ENCODE measurements around the gene SC5D. TPM values are rescaled to one million over a fixed set of nuclear protein-coding genes. Genes with fewer than 3 reads are reported as not detected.

Gene SC5D
- total RNA-seq, 4 donors from 2014 or later, result 7.7 to 56.0 (median 23.1) TPM

GRCh38 chr11:121336279-121336937 is 43.8 kb downstream of the SC5D start:
- no peak for TF ChIP-seq POLR2A (IDR thresholded peaks at IDR 0.05)
- intact Hi-C loops (cut with DNase I; ENCODE audit: low total_unique reads), result no loop called here
- DNase-seq, result no peak
- Histone ChIP-seq H3K4me3 (no peak overlapping the region), H3K27me3 (no peaks in the 10 kb centered on the region), H3K4me1 (no peaks in the 10 kb centered on the region), H3K36me3 (no peaks in the 10 kb centered on the region), H3K27ac (no peak overlapping the region), H3K9me3 (no peaks in the 10 kb centered on the region)

- no peak overlapping the region for H3K27ac ChIP-seq
- TF ChIP-seq, protein P1, sequence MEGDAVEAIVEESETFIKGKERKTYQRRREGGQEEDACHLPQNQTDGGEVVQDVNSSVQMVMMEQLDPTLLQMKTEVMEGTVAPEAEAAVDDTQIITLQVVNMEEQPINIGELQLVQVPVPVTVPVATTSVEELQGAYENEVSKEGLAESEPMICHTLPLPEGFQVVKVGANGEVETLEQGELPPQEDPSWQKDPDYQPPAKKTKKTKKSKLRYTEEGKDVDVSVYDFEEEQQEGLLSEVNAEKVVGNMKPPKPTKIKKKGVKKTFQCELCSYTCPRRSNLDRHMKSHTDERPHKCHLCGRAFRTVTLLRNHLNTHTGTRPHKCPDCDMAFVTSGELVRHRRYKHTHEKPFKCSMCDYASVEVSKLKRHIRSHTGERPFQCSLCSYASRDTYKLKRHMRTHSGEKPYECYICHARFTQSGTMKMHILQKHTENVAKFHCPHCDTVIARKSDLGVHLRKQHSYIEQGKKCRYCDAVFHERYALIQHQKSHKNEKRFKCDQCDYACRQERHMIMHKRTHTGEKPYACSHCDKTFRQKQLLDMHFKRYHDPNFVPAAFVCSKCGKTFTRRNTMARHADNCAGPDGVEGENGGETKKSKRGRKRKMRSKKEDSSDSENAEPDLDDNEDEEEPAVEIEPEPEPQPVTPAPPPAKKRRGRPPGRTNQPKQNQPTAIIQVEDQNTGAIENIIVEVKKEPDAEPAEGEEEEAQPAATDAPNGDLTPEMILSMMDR (IDR thresholded peaks at IDR 0.05), result no peak
- TF ChIP-seq POLR2A (IDR thresholded peaks at IDR 0.05), result no peak
- DNase-seq, result no peak
Observed at GRCh38 chr11:121337078-121337477, 44.5 kb downstream of the SC5D start.

GRCh38 chr11:121337740-121338272 is 45.2 kb downstream of the SC5D start:
- no peaks in the 10 kb centered on the region for H3K4me1 ChIP-seq
- no peaks in the 10 kb centered on the region for H3K36me3 ChIP-seq
- TF ChIP-seq, protein P1 (IDR thresholded peaks at IDR 0.05), result no peak
- TF ChIP-seq POLR2A (IDR thresholded peaks at IDR 0.05), result no peak
- no peak overlapping the region for H3K27ac ChIP-seq
- H3K4me3 ChIP-seq, result no peak overlapping the region
- no peaks in the 10 kb centered on the region for H3K9me3 ChIP-seq
- intact Hi-C loops (cut with DNase I; ENCODE audit: low total_unique reads), result no loop called here
- no peaks in the 10 kb centered on the region for H3K27me3 ChIP-seq
- no peak for DNase-seq

More at GRCh38 chr11:121337078-121337477, 44.5 kb downstream of the SC5D start:
- H3K36me3 ChIP-seq, result no peaks in the 10 kb centered on the region
- no peaks in the 10 kb centered on the region for H3K4me1 ChIP-seq
- H3K27me3 ChIP-seq, result no peaks in the 10 kb centered on the region
- H3K9me3 ChIP-seq, result no peaks in the 10 kb centered on the region
- H3K4me3 ChIP-seq, result no peak overlapping the region
- intact Hi-C loops (cut with DNase I; ENCODE audit: low total_unique reads), result no loop called here

DNA sequence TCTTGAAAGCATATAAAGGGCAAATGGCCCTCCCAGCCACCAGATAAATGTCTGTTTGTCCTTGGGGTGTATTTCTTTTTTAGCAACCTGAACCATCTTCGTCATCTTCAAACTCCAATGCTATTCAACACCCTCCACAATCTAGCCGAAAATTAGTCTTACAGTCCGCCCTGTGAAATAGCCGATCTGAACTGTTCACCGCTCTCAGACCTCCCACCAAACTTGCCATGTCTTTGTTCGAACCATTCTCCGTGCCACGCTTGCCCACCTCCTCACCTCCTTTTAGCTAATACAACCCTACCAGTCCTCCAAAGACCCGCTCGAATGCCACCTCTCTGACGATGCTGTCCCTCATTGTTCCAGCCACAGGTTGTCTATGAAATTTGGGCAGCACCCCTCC is 46.0 kb downstream of the SC5D start:
- no peak for TF ChIP-seq POLR2A (IDR thresholded peaks at IDR 0.05)
- TF ChIP-seq, protein P1 (IDR thresholded peaks at IDR 0.05), result no peak
- intact Hi-C loops (cut with DNase I; ENCODE audit: low total_unique reads), result no loop called here
- DNase-seq, result no peak
- Histone ChIP-seq H3K36me3 (no peaks in the 10 kb centered on the region), H3K27ac (no peak overlapping the region), H3K4me1 (no peaks in the 10 kb centered on the region), H3K9me3 (no peaks in the 10 kb centered on the region), H3K27me3 (no peaks in the 10 kb centered on the region), H3K4me3 (no peak overlapping the region)

DNA sequence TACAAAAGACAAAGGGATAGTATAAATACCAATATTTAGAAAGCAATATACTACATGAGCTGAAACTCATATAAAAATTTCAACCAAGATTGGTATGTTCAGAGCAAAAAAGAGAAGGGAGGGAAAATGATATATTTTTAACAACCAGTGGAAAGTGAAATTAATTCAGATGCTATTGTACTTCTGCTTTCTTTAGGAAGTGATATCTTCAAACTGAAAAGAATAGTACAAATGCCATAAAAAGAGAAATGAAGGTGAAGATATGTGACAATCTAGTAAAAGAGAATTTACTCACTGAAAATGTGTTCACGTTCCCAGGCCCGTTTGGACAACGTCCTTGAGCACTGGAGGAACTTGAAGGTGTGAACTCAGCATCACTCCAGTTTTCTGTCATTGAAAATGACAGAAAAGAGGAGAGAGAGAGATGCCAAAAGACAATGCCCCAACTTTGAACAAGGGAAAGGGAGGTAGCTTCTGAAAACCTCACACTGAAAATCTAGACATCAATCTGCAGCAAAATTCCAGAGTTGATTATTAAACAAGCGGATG is 47.5 kb downstream of the SC5D start:
- Histone ChIP-seq H3K4me1 (no peaks in the 10 kb centered on the region), H3K4me3 (no peak overlapping the region), H3K9me3 (no peaks in the 10 kb centered on the region), H3K27ac (no peak overlapping the region), H3K27me3 (no peaks in the 10 kb centered on the region), H3K36me3 (no peaks in the 10 kb centered on the region)
- intact Hi-C loops (cut with DNase I; ENCODE audit: low total_unique reads), result no loop called here
- DNase-seq, result no peak
- TF ChIP-seq POLR2A (IDR thresholded peaks at IDR 0.05), result no peak
- TF ChIP-seq, protein P1 (IDR thresholded peaks at IDR 0.05), result no peak
